Measurements from ENCODE around the gene UBE2V1.
"Not testable (repeated sequence)": the region's sequence is repeated elsewhere in the genome, so short reads cannot be mapped to it uniquely, and the experiment has no call there.

Gene UBE2V1

DNA sequence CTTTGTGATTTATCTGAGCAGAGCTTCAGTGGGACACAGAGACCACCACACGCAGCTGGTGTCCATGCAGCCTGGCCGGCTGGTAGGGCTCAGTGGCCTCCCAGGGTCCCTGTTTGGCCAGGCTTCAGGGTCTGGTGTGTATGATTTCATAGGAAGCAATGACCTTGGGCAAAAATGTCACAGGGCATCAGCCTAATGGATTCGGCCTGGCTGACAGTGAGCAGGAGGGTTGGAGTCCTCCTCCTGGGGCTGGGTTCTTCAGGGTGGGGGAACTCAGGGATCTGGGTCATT, 47.7 kb downstream of the UBE2V1 start:
- DNase-seq = no peak

DNA sequence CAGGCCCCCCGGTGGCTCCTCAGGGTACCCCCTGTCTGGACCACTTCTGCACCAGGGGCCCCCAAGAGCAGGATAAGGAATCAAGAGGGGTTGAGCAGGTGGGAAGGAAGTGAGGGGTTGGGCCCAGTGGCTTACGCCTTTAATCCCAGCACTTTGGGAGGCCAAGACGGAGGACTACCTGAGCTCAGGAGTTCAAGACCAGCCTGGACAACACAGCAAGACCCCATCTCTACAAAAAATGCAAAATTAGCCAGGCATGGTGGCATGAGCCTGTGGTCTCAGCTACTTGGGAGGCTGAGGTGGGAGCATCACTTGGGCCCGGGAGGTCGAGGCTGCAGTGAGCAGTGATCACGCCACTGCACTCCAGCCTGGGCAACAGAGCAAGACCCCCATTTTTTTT, 49.2 kb downstream of the UBE2V1 start:
- not testable (repeated sequence) for DNase-seq

DNA sequence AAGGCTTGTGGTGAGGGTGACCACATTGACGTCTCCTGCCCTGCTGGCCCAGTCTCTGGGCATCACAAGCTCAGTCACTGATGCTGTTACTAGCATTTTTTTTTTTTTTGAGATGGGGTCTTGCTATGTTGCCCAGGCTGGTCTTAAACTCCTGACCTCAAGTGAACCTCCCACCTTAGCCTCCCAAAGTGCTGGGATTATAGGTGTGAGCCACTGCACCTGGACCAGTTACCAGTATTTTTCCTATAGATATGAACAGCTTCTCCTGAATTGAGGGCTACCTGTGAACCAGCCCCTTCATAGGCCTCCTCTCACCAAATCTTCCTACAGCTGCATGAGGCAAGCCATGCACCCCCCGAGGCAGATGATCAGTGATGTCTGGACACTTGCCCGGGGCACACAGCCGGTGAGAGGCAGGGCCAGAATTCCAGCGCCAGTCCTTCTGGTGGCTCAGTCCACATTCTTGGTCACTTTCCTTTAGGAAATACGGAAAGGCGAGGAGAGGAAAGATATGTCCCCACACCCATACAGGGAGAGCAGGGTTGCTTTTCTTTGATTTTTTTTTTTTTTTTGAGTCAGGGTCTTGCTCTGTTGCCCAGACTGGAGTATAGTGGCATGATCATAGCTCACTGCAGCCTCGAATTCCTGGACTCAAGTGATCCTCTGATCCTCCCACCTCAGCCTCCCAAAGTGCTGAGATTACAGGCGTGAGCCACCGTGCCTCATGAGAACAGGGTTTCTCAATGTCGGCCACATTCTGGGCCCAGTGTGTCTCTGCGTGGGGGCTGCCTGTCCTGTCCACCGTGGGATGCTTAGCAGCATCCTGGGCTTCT, 50.7 kb downstream of the UBE2V1 start:
- DNase-seq = no peak

DNA sequence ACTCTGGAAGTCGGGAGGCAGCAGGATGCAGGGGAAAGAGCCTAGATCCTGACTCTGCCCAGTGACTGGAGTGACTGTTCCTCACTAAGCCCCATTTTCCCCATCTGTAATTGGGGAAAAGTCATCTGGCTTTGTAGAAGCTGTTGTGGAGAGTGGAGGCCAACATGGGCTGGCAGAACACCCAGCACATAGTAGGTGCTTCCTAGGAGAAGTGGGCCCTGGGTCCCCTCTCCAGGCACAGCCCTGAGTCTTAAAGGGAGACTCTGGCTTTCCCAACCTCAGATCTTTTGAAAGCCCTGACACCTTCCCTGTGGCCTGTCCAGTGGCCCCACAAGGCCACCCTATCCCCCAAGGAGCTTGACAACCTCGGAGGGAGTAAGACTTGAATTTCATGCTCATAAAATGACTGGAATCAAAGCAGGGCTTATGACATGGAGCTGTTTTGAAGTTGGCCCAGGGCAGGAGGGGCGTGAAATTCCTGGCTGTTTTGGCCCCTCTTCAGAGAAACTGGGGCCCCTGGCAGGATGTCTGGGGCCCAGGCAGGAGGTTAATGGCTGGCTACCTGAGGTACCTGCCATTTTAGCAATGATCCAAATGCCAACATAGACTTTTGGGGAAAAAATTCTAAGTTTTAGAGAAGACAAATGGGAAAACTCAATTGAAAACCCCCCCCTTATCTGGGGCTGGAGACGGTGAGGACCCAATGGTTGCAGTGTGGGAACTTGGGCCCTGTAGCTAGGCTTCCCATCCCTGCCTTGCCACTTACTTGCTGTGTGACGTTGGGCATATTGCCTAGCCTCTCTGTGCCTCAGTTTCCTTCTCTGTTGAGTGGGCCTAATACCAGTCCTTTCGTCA, 51.6 kb downstream of the UBE2V1 start:
- DNase-seq = no peak

DNA sequence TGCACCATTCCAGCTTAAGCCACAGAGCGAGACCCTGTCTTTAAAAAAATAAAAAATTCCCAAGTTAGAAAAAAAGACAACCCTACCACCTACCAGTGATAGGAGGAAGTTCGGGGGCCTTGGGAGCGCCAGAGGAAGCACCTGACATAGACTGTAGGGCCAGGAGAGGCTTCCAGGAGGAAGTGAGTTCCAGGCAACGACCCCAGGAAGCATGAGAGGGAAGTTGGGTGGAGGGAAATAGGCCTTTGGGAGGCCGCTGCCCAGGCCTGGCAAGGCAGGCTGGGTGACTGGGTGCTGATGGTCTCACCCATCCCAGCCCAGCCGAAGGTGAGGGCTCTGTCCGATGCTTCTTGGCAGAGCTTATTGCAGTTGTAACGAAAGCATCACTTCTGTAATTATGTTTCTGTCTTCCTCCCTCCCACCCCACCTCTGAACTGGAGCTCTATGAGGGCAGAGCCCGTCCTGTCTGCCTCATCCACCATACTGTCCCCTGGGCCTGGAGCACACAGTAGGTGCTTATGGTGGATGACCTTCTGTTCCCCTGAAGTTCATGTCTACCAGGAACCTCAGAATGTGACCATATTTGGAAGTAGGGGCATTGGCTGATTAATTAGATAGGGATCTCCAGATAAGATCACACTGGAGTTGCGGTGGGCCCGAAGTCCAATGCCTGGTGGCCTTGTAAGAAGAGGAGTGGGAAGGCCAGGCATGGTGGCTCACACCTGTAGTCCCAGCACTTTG, 54.1 kb downstream of the UBE2V1 start:
- no peak for DNase-seq

DNA sequence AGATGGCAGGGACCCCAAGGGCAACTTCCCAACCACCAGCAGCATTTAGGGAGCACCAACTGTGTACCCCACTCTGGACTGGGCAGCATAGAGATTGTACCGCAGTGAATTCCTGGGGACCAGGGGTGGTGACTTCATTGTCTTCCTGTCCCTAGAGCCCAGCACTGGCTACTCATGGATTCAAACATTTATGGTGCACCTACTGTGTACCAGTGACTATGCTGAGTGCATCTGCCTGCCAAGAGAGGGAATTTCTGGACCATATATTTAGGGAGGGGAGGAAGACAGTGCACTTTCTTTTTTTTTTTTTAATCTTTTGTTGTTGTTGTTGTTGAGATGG, 55.3 kb downstream of the UBE2V1 start:
- DNase-seq = no peak

DNA sequence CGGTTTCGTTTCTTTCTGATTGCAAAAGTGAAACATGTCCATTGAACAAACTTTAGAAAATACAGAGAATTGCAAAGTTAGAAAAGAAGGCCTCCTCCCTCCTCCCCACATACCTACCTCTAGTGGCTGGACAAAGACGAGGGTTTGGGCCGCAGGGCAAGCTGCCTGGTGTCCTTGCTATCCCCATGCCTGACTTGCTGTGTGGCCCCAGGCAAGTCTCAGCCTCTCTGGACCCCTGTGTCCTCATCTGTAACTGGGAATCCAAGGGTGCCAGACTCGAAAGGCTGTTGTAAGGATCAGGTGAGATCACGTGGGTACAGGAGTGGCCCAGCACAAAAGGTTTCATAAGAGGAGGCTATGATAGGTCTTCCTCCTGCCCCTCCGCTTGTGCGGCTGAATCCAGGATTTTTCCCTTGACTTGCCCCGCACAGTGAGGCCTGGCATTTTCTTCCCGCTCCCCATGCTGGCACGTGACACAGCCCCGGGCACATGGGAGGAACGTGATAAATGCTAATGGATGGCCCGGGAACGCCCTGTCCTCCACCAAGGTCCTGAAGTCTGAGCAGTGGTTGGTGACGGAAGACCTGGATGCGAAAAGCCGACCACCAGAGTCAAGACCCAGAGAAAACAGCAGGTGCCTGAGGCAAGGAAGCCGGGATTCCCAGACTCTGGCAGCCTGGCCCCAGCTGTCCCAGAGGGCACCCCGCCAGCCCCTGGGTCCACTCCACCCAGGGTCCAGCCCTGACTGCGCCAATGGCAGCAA, 55.8 kb downstream of the UBE2V1 start:
- no peak for DNase-seq

DNA sequence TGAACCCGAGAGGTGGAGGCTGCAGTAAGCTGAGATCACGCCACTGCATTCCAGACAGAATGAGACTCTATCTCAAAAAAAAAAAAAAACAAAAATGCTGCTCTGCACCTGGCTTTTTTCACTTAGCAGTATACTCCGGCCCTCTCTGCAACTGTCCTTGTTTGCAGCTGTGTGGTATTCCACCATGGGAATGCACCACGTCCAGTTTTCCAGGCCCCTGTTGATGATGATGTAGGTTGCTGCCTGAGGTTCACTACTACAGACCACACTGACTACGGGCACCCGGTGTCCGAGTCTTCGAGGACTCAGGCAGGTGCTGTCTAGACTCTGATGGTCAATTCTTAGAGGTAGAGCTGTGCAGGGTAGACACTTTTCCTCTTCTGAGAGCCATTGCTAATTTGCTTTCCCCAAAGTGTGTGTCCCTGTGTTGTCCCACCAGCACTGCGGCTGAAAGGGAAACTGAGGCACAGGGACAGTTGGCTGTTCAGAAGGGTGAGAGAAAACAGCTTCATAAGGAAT, 56.5 kb downstream of the UBE2V1 start:
- no peak for DNase-seq

DNA sequence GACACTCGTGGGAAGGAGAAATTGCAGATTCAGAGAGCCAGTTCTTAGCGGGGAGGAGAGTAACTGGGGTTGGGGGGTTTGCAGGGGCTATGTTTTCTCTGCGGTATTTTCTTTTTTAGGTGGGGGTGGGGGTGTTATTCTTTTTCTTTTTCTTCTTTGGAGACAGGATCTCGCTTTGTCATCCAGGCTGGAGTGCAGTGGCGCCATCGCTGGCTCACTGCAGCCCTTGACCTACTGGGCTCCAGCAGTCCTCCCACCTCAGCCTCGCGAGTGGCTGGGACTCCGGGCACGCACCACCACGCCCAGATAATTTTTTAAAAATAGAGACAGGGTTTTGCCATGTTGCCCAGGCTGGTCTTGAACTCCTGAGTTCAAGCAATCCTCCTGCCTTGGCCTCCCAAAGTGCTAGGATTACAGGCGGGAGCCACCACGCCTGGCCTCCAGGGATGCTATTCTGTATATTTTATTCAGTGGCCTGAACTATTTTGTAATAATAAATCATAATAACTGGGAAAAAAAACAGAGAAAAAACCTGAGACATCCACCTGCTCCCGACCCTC, 57.3 kb downstream of the UBE2V1 start:
- no peak for DNase-seq

DNA sequence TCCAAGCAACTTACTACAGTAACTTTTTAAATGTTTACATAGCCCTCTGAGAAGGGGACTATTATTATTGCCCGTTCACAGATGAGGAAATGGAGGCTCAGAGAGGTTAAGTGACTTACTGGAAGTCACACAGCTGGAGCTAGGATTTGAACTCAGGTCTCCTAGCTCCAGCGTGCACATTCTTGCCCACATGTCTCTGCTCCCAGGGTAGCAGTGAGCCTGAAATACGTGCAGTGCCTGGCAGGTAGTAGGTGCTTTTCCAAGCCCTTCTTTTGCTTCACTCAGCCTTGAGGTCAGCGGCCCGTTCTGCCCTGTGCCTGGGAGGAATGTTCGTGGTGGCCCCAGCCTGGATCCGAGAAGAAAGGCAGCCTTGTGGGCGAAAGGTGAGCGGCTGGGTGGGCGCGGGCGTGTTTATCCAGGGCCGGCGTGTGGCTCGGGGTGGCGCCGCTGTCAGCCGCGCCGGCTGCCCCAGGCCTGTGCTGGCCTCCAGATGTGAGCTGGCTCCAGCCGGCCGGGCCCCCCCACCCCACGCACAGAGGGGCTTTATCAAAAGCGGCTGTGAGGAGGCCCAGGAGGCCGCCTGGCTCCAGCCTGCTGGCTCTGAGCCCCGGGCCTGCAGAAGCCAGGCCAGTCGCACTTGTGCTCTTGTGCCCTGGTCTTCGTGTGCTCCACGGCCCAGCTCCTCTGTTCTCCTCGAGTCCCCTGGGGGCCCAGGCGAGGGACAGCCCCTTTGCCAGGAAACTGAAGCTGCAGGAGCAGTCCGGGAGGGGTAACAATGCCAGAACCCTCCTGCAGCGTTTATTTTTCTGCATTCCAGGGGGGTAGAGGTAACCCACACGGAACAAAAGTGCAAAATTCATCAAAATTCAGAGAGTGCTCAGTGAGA, 58.1 kb downstream of the UBE2V1 start:
- DNase-seq = peak in 44 of 51 donors; percentile 9 to 89 (median 58)

DNA sequence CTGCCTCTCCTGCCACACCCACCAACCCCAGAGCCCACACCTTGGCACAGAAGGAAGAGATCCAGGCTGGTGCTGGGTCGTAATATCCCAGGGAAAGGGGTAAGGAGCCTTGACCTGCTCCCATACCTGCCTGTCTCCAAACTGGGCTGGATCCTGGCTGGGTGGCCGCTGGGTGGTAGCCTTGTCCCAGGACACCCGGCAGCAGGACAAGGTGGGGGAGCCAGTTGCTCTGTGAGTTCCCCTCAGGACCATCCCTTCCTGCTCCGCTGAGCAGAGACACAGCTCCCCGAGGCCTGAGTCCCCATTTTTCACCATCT, 58.8 kb downstream of the UBE2V1 start:
- no peak for DNase-seq

DNA sequence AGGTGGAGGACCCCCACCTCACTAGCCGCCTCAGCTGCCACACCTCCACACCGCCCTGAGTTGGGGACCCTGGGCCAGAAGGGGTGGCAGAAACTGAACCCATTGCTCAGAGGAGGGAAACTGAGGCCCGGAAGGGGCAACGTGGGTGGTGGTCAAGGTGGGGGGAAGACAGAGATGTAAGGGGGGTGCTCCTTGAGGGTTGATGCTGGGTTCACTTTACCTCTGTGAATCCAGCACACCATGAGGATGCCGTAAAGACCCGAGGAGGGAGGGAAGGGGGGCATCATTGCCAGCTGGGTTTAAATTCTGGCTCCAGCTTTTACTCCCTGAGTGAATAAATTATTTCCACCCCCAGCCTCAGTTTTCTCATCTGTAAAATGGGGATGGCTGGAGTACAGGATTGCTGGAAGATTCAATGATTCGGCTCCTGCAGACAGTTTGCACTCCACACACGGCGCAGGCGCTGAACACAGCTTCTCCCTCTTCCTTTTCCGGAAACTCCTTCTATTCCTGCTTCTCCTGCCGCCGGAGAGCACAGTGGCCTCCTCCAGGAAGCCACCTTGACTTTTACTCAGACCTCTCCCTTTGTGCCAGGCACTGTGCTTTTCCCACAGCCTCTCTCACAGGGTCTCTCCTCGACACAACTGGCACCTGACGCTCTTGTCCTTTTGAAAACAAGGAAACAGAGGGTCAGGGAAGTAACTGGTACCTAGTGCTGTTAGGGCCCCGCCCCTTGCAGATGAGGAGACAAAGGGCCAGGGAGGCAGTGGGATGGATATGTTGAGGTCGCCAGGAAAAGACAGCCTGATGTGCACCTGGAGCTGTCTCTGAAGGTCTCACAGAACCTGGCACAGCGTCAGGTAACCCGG, 59.4 kb downstream of the UBE2V1 start:
- no peak for DNase-seq

DNA sequence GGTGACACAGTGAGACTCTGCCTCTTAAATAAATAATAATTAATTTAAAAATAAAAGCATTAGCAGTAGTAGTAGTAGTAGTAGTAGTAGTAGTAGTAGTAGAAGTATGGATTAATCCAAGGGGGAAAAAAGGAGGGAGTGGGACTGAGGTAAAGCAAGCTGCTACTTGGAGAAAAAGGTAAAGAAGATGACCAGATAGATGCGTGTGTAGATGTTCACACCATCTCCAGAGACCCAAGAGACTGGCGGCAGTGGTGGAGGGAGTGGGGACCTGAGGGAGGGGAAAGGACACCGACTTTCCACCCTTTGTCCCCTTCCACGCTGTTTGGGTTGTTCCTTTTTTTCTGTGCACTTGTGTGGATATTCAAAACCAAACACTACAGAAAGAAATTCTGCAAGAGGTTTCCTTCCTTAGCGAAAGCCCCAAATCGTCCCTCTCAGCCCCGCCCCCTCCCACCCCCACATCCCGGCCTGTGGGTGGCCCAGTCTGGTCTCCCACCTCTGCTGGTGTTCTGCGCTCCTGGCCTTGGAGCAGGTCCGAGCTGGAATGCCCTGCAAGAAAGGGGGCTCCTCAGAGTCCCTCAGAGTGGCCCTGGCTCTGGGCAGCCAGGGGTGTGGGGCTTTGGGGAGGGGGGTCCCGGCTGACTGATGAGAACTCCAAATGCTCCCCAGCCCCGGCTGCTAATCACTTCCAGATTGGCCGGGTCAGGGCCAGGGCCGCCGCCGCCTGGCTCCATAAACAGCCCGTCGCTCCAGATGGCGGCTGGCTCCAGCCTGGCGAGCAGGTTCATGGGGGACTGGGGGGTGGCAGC, 60.2 kb downstream of the UBE2V1 start:
- no peak for DNase-seq

DNA sequence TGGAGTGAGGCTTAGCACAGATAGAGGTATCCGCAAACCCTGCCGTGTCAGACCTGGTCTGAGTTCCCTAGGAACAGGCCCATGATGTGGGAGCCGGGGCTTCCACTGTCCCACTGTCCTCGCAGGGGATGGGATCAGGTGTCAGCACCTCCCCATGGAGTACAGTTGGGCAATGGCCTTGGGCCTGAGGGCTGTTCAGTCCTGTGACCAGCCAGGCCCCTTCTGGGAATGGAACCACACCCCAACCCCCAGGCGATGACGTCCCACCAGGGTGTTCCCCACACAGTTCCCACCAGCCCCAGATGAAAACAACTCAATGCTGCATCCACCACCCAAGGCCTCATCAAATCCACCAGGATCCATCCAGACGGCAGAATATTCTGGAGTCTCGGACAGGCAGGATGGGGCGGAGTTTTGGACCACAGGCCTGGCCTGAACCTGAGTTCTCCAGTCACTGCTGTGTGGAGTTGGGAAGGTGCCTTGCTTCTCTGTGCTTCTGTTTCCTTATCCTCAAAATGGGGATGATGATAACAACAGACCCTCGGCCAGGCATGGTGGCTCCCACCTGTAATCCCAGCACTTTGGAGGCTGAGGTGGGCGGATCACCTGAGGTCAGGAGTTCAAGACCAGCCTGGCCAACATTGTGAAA, 62.2 kb downstream of the UBE2V1 start:
- no peak for DNase-seq

DNA sequence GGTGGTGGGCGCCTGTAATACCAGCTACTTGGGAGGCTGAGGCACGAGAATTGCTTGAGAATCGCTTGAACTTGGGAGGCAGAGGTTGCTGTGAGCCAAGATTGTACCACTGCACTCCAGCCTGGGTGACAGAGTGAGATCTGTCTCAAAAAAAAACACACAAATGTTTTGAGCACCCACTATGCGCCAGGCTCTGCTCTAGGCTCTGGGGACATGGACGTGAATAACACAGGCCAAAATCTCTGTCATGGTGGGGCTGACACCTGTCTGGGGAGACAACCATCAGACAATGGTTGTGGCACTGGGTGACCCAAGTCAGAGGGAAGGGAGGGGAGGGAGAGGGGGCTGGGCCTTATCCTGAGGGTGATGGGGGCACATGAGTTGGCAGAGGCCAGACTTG, 62.7 kb downstream of the UBE2V1 start:
- no peak for DNase-seq

DNA sequence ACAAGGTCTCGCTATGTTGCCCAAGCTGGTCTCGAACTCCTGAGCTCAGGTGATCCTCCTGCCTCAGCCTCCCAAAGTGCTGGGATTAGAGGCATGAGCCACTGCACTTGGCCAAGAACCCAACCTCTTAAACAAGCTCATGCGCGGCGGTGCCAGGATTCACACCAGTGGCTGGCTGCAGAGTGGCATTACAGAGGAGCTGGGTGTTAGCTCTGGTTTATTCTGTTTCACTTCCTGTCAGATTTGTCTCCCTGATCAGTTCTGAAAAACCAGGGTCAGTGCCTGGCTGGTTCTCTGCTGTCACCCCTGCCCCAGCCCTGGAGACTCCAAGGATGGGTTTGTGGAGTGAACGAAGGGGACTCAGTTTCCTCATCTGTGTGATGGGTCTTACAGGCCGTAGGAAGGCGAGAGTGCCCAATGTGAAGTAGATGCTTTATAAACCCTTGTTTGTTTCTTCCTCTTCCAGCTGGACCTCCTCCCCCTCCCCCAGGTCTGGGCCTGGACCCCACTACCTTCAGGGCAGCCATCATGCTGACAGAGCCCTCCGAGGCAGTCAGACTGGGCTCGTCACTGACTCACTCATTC, 63.4 kb downstream of the UBE2V1 start:
- DNase-seq = no peak
